ENCODE measurements around the gene RPL28. TPM values are rescaled to one million over a fixed set of nuclear protein-coding genes. Genes with fewer than 3 reads are reported as not detected.
A peak's percentile ranks its signal among the peaks of the same experiment; 100 is the strongest.

The RPL28 gene
- total and polyA plus RNA-seq, 2 of the 13 experiments (the other 11 are each of a cell fraction or from before 2014, with no cell fraction given): 105 to 420 TPM

DNA sequence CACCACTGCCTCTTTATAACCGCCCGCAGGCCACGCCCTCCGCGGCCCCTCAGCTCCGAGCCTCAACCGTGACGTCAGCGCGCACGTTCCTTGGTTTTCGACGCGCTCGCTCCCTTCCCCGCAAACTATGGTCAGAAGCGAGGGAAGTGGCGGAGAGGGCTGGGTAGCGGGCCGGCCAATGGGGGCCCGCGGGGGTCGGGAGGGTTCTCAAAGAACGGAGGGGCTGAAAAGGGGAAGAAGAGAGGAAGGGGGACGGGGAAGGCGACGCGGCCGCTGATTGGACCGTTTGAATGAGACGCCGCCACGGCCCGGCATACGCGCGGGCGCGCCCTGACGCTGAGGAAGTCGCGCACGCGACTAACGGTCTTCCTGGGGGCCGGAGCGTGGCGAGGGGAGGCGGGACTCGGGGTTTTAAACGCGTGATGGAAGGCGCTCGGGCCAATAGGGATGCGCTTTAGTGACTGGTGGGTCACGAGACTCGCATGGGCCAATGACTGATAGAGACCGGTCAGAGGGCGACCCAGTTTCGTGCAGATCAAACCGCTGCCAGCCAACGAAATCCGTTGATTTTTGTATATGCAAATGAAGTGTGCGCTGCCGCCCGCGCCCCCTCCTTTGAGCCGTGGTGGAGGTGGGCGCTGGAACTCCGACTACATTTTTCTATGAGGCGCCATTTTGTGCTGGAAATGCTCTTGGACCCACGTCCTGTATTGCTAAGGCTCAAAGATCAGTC, 22.2 kb downstream of the RPL28 start (continued):
- TF ChIP-seq MYC (CRISPR knock-in tag; IDR thresholded peaks at IDR 0.05; ENCODE audit: borderline replicate concordance) (peak; percentile 80; the same call in 1 of the 2 replicates), ZNF333 (CRISPR knock-in tag; IDR thresholded peaks at IDR 0.05; ENCODE audit: borderline replicate concordance) (no peak), SKIL (CRISPR knock-in tag; IDR thresholded peaks at IDR 0.05; ENCODE audit: borderline replicate concordance) (0 out of 2 replicates have a peak, but pooled peaks have one; percentile 40), MEF2D (CRISPR knock-in tag; IDR thresholded peaks at IDR 0.05) (peak; percentile 48; the same call in 1 of the 2 replicates), ZNF549 (CRISPR knock-in tag; IDR thresholded peaks at IDR 0.05) (no peak), GTF3A (CRISPR knock-in tag; conservative IDR thresholded peaks at IDR 0.05) (no peak), ZNF44 (CRISPR knock-in tag; IDR thresholded peaks at IDR 0.05) (no peak), SRF (IDR thresholded peaks at IDR 0.05; ENCODE audit: low read depth, low read length) (no peak), CBX5 (CRISPR knock-in tag; IDR thresholded peaks at IDR 0.05; ENCODE audit: borderline replicate concordance) (no peak), GATAD2A (CRISPR knock-in tag; IDR thresholded peaks at IDR 0.05) (peak; percentile 21; the same call in 1 of the 2 replicates), JUND (CRISPR knock-in tag; IDR thresholded peaks at IDR 0.05) (peak; percentile 52; the same call in 1 of the 2 replicates), TAF1 (CRISPR knock-in tag; IDR thresholded peaks at IDR 0.05) (no peak; the same call in 1 of the 2 replicates)
- TF ChIP-seq, protein P1, sequence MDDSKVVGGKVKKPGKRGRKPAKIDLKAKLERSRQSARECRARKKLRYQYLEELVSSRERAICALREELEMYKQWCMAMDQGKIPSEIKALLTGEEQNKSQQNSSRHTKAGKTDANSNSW (CRISPR knock-in tag; IDR thresholded peaks at IDR 0.05; ENCODE audit: borderline replicate concordance): no peak
- TF ChIP-seq, protein P2, sequence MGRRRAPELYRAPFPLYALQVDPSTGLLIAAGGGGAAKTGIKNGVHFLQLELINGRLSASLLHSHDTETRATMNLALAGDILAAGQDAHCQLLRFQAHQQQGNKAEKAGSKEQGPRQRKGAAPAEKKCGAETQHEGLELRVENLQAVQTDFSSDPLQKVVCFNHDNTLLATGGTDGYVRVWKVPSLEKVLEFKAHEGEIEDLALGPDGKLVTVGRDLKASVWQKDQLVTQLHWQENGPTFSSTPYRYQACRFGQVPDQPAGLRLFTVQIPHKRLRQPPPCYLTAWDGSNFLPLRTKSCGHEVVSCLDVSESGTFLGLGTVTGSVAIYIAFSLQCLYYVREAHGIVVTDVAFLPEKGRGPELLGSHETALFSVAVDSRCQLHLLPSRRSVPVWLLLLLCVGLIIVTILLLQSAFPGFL (CRISPR knock-in tag; IDR thresholded peaks at IDR 0.05): no peak
- TF ChIP-seq, protein P3, sequence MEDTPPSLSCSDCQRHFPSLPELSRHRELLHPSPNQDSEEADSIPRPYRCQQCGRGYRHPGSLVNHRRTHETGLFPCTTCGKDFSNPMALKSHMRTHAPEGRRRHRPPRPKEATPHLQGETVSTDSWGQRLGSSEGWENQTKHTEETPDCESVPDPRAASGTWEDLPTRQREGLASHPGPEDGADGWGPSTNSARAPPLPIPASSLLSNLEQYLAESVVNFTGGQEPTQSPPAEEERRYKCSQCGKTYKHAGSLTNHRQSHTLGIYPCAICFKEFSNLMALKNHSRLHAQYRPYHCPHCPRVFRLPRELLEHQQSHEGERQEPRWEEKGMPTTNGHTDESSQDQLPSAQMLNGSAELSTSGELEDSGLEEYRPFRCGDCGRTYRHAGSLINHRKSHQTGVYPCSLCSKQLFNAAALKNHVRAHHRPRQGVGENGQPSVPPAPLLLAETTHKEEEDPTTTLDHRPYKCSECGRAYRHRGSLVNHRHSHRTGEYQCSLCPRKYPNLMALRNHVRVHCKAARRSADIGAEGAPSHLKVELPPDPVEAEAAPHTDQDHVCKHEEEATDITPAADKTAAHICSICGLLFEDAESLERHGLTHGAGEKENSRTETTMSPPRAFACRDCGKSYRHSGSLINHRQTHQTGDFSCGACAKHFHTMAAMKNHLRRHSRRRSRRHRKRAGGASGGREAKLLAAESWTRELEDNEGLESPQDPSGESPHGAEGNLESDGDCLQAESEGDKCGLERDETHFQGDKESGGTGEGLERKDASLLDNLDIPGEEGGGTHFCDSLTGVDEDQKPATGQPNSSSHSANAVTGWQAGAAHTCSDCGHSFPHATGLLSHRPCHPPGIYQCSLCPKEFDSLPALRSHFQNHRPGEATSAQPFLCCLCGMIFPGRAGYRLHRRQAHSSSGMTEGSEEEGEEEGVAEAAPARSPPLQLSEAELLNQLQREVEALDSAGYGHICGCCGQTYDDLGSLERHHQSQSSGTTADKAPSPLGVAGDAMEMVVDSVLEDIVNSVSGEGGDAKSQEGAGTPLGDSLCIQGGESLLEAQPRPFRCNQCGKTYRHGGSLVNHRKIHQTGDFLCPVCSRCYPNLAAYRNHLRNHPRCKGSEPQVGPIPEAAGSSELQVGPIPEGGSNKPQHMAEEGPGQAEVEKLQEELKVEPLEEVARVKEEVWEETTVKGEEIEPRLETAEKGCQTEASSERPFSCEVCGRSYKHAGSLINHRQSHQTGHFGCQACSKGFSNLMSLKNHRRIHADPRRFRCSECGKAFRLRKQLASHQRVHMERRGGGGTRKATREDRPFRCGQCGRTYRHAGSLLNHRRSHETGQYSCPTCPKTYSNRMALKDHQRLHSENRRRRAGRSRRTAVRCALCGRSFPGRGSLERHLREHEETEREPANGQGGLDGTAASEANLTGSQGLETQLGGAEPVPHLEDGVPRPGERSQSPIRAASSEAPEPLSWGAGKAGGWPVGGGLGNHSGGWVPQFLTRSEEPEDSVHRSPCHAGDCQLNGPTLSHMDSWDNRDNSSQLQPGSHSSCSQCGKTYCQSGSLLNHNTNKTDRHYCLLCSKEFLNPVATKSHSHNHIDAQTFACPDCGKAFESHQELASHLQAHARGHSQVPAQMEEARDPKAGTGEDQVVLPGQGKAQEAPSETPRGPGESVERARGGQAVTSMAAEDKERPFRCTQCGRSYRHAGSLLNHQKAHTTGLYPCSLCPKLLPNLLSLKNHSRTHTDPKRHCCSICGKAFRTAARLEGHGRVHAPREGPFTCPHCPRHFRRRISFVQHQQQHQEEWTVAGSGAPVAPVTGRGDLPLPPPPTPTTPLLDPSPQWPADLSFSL (CRISPR knock-in tag; IDR thresholded peaks at IDR 0.05): no peak
- TF ChIP-seq, protein P4, sequence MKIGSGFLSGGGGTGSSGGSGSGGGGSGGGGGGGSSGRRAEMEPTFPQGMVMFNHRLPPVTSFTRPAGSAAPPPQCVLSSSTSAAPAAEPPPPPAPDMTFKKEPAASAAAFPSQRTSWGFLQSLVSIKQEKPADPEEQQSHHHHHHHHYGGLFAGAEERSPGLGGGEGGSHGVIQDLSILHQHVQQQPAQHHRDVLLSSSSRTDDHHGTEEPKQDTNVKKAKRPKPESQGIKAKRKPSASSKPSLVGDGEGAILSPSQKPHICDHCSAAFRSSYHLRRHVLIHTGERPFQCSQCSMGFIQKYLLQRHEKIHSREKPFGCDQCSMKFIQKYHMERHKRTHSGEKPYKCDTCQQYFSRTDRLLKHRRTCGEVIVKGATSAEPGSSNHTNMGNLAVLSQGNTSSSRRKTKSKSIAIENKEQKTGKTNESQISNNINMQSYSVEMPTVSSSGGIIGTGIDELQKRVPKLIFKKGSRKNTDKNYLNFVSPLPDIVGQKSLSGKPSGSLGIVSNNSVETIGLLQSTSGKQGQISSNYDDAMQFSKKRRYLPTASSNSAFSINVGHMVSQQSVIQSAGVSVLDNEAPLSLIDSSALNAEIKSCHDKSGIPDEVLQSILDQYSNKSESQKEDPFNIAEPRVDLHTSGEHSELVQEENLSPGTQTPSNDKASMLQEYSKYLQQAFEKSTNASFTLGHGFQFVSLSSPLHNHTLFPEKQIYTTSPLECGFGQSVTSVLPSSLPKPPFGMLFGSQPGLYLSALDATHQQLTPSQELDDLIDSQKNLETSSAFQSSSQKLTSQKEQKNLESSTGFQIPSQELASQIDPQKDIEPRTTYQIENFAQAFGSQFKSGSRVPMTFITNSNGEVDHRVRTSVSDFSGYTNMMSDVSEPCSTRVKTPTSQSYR (CRISPR knock-in tag; IDR thresholded peaks at IDR 0.05; ENCODE audit: borderline replicate concordance): no peak

All from HepG2 (cell line).